Mucosa of descending colon (tissue), 3 donors: ENCODE measurements around the gene TBX10. TPM values are rescaled to one million over a fixed set of nuclear protein-coding genes. Genes with fewer than 3 reads are reported as not detected.
A peak's percentile ranks its signal among the peaks of the same experiment; 100 is the strongest.

Experiments
- ATAC-seq: fragments of 200-7000 bp; cut with Tn5 transposase; one replicate; pipeline ENCODE4 v1.9.1; 2020; ENCODE audit warnings: mild to moderate bottlenecking, moderate library complexity
- DNase-seq, 3 donors: peaks; one replicate each; pipeline ENCODE4 v3.0.0-alpha.2; 2020
- H3K36me3 ChIP-seq: fragments of 200-600 bp; one replicate; pipeline ENCODE4 v1.8.0; 2021; ENCODE audit warnings: low read depth, mild to moderate bottlenecking
- H3K4me1 ChIP-seq: fragments of 200-600 bp; one replicate; pipeline ENCODE4 v1.8.0; 2021; ENCODE audit warnings: low read depth, mild to moderate bottlenecking
- H3K4me3 ChIP-seq: fragments of 200-600 bp; one replicate; pipeline ENCODE4 v1.8.0; 2021; ENCODE audit warnings: mild to moderate bottlenecking
- H3K9me3 ChIP-seq: fragments of 200-600 bp; one replicate; pipeline ENCODE4 v1.8.0; 2021; ENCODE audit warnings: mild to moderate bottlenecking
- intact Hi-C, 2 donors: fragments of 100-400 bp; cut with DNase I in 1 of 2; cut with micrococcal nuclease in 1 of 2; formaldehyde crosslinking; loops; one replicate each; pipeline versions ENCODE4 v1.11.0 to v1.11.1; 2022; cut with DNase I, micrococcal nuclease
- total RNA-seq, 3 donors: library from RNA; stranded (reverse); fragmentation: NEBNext Ultra II Directional in 2 of 3; extraction: Animal tissue kit (Norgen Biotek cat#: 25700) in 2 of 3; gene quantifications; one replicate each; pipeline versions ENCODE4 v1.2.1 to v1.2.4, GENCODE V29; 2021 to 2023
- TF ChIP-seq, protein P1 (sequence below): fragments of 200-600 bp; IDR thresholded peaks from one replicate; pipeline ENCODE4 v1.8.0; 2022; ENCODE audit warnings: antibody characterized with exemption, mild to moderate bottlenecking
- donor health status: DM: no; HTN: no; CAD: no; lungs with moderate emphysema.
- donor health status: DM: no; HTN: no; CAD: no.
- donor health status: DM: no; HTN: yes; CAD: no.

Gene TBX10
- total RNA-seq, 3 donors from 2014 or later, result 3.7 to 19.1 (median 9.6) TPM

DNA sequence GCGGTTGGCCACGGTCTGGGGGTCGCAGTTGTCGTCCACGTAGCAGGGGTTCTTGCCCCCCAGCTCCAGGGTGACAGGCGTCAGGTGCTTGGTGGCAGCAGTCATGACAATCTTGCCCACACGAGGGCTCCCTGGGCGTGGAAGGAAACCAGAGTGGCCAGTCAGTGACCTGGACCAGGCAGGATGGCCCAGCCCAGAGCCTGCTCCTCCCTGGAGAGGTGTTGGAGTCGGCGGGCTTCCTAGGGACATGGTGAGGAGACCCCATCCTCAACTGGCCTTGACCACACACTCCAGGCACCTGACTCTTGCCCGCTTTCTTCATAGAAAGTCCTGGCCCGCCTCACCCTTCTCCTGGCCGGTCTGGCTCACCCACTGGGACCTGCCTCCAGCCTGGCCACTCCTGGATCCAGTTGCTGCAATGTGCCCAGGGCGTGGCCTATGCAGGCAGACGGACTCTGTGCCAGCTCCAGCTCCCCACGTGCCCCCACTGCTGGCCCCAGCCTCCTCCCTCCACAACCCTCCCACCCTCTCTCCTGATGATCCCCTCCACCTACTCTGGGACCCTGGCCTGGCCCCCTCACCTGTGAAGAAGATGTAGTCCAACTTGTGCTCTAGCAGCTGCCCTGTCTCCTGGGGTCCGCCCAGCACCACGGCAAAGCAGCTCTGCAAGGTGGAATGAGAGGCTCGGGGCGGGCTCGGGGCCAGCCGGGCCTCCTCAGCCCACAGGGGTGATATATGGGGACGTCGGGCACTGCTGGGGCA lies 26.2 kb upstream of the TBX10 start:
- DNase-seq (peak in 2 of 3 donors; percentile 73 to 75), ATAC-seq (peak; percentile 82)
- peaks cover 5% of the 10 kb centered on the region for H3K4me1 ChIP-seq
- intact Hi-C loops, result no loop called here
- no peak overlapping the region for H3K4me3 ChIP-seq
- H3K9me3 ChIP-seq, result no peaks in the 10 kb centered on the region
- H3K36me3 ChIP-seq, result no peaks in the 10 kb centered on the region
- TF ChIP-seq, protein P1, sequence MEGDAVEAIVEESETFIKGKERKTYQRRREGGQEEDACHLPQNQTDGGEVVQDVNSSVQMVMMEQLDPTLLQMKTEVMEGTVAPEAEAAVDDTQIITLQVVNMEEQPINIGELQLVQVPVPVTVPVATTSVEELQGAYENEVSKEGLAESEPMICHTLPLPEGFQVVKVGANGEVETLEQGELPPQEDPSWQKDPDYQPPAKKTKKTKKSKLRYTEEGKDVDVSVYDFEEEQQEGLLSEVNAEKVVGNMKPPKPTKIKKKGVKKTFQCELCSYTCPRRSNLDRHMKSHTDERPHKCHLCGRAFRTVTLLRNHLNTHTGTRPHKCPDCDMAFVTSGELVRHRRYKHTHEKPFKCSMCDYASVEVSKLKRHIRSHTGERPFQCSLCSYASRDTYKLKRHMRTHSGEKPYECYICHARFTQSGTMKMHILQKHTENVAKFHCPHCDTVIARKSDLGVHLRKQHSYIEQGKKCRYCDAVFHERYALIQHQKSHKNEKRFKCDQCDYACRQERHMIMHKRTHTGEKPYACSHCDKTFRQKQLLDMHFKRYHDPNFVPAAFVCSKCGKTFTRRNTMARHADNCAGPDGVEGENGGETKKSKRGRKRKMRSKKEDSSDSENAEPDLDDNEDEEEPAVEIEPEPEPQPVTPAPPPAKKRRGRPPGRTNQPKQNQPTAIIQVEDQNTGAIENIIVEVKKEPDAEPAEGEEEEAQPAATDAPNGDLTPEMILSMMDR, result no peak

DNA sequence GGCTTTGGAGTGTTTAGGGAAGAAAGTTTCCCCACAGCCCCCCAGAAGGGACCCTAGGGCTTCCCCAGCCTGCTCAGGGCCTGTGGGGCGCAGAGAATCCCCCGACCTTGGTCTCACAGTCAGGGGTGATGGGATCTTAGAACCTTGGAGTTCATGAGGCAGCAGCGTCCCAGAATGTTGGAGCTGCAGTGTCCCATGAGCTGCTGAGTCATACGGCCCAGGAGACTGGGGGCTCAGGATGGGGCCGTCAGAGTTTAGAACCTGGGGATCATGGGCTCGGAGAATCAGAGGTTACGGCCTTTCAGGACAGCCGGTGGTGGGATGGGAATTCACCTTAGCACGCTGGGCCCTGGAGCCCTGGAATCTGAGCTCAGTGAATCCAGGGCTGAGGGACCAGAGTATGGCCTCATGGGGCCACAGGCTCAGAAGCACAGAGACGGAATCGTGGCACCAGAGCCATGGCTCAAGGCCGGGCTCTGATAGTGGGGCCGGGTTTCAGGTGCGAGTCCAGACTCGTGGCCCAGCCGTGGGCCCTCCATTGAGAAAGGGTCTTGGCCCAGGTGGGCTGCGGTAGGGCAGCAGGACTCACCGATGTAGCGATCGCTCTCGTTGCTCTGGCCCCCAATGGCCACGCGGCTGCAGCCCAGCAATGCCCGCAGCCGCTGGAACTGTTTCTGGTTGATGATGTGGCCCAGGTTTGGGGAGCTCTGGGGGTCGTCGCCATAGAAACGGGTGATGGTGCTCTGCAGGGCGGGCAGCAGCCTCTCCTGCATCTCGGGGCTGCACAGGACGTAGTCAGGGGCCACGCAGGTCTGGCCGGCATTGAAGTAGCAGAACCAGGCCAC lies 25.4 kb upstream of the TBX10 start:
- Histone ChIP-seq H3K36me3 (no peaks in the 10 kb centered on the region), H3K4me3 (no peak overlapping the region), H3K9me3 (no peaks in the 10 kb centered on the region), H3K4me1 (peaks cover 5% of the 10 kb centered on the region)
- DNase-seq (no peak), ATAC-seq (no peak)
- intact Hi-C loops, result no loop called here
- TF ChIP-seq, protein P1, result no peak

DNA sequence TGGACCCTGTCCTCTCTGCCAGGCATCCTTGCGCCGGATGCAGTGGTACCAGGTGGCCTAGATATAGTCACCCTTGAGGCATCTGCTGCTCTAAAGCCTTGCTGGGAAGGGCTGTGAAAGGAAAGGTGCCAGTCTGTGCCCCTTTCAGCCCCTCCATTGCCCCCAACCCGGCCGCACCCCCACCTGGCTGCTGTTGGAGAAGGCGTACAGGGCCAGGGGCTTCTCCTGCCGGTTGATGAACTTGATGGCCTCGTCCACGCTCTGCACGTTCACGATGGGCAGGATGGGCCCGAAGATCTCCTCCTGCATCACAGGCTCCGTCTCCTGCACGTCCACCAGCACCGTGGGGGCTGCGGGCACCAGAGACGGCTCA lies 24.6 kb upstream of the TBX10 start:
- no peak for DNase-seq
- Histone ChIP-seq H3K9me3 (no peaks in the 10 kb centered on the region), H3K4me1 (peaks cover 5% of the 10 kb centered on the region), H3K36me3 (no peaks in the 10 kb centered on the region), H3K4me3 (no peak overlapping the region)
- no peak for ATAC-seq
- TF ChIP-seq, protein P1, result no peak
- intact Hi-C loops, result no loop called here

DNA sequence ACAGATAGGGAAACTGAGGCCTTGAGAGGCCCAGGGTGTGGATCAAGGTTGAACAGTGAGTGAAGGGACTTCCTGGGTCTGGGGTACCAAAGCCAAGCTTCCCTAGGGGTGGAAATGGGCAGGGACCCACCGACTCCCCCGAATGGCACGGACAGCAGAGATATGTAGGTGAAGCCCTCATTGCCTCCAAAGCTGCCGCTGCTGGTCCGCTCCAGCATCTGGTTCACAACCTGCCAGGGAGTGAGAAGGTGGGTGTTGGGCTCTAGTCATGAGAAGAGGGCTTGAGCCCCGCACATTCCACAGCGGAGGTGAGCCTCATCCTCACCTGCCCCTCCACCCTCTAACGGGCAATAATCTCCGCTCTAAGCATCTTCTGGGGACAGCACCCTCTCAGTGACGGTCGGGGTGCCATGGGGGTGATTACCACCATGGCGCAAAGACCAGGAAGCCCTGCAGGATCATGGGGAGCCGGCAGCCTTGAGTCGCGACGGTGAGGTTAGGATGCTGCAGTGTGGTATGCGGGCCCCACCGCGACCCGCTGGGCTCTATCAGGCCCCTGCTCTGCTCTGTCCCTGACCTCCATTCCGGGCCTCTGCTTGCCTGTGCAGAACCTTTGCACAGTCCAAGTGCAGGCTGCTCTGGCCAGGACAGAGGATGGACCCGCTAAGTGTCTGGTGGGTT lies 24.1 kb upstream of the TBX10 start:
- DNase-seq, result no peak
- TF ChIP-seq, protein P1, result no peak
- Histone ChIP-seq H3K36me3 (no peaks in the 10 kb centered on the region), H3K4me3 (no peak overlapping the region), H3K9me3 (no peaks in the 10 kb centered on the region), H3K4me1 (peaks cover 5% of the 10 kb centered on the region)
- intact Hi-C loops, result no loop called here
- ATAC-seq, result no peak

DNA sequence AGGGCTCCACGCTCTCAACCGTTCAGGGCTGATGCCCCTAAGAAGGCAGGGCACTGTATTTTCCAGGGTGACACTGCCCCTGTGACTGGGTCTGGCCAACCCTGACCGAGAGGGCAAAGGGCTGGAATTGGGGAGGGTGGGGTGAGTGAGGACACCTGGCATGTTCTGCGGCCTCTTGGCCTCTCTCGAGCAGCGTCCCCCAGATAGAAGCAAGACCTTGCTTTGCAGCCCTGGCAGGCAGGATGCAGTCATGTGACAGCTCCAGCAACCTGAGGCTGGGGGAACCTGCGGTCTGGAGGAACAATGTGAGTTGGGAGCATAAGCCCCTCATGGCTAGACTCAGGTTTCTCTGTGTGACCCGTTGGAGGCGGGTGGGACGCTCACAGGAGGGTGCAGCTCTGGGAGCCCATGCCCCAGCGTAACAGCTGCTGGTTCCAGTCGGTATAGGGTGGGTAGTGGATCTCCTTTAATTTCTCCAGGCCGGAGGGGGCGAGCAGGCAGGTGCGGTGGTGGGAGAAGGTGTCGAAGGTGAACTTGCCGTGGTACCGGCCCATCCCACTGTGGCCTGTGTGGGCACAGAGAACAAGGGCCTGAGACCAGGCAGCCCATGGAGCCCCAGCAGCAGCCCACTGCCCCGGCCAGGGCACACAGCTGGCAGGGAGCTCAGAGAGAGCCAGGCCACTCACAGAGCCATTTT lies 23.4 kb upstream of the TBX10 start:
- TF ChIP-seq, protein P1, result no peak
- Histone ChIP-seq H3K4me1 (peaks cover 5% of the 10 kb centered on the region), H3K36me3 (no peaks in the 10 kb centered on the region), H3K4me3 (no peak overlapping the region), H3K9me3 (no peaks in the 10 kb centered on the region)
- no peak for ATAC-seq
- DNase-seq, result no peak
- intact Hi-C loops, result no loop called here
